Astrocyte (in vitro differentiated cells and primary cell): Measurements from ENCODE around the gene KASH5. TPM values are rescaled to one million over a fixed set of nuclear protein-coding genes. Genes with fewer than 3 reads are reported as not detected.

ENCODE experiments used
- DNase-seq: peaks from one replicate; pipeline ENCODE4 v3.0.0-alpha.2; 2010; ENCODE audit warnings: low read depth
- FAIRE-seq: peaks from 2 replicates; lab custom pipeline; 2011; peaks lifted over from hg19 to GRCh38; lab: Jason Lieb, UNC
- H2AFZ ChIP-seq: 2 replicates; pipeline ENCODE4 v1.6.0; 2012; ENCODE audit warnings: low read depth, low read length, inconsistent platforms
- H3K27ac ChIP-seq: 2 replicates; pipeline ENCODE4 v1.5.1; 2011; ENCODE audit warnings: low read depth, low read length, inconsistent platforms
- H3K27me3 ChIP-seq: 2 replicates; pipeline ENCODE4 v1.6.0; 2011; ENCODE audit warnings: low read length, inconsistent platforms; ENCODE audit not compliant: insufficient read depth
- H3K36me3 ChIP-seq: 2 replicates; pipeline ENCODE4 v1.5.1; 2011; ENCODE audit warnings: low read length, inconsistent platforms; ENCODE audit not compliant: insufficient read depth
- H3K4me1 ChIP-seq: 2 replicates; pipeline ENCODE4 v1.5.1; 2011; ENCODE audit warnings: low read length, inconsistent platforms; ENCODE audit not compliant: insufficient read depth
- H3K4me2 ChIP-seq: 2 replicates; pipeline ENCODE4 v1.6.0; 2012; ENCODE audit warnings: low read length, inconsistent platforms
- H3K4me3 ChIP-seq: 2 replicates; pipeline ENCODE4 v1.5.1; 2011; ENCODE audit warnings: low read depth, mild to moderate bottlenecking, low read length, inconsistent platforms; ENCODE audit not compliant: insufficient read depth
- H3K79me2 ChIP-seq: 2 replicates; pipeline ENCODE4 v1.6.0; 2012; ENCODE audit warnings: mild to moderate bottlenecking, low read length, inconsistent platforms; ENCODE audit not compliant: insufficient read depth
- H3K9ac ChIP-seq: 2 replicates; pipeline ENCODE4 v1.6.0; 2012; ENCODE audit warnings: mild to moderate bottlenecking, low read length, inconsistent platforms
- H3K9me3 ChIP-seq: 2 replicates; pipeline ENCODE4 v1.5.1; 2012; ENCODE audit warnings: low read depth, mild to moderate bottlenecking, low read length, inconsistent platforms; ENCODE audit not compliant: insufficient read depth
- H4K20me1 ChIP-seq: 2 replicates; pipeline ENCODE4 v1.6.0; 2012; ENCODE audit warnings: low read length, inconsistent platforms; ENCODE audit not compliant: insufficient read depth
- H3K27ac Mint-ChIP-seq: one replicate; pipeline ENCODE4 v1.8.0; 2021; ENCODE audit warnings: mild to moderate bottlenecking, mixed read lengths; ENCODE audit not compliant: unreplicated experiment
- H3K27me3 Mint-ChIP-seq: one replicate; pipeline ENCODE4 v1.8.0; 2021; ENCODE audit warnings: low read depth, mixed read lengths; ENCODE audit not compliant: unreplicated experiment
- H3K36me3 Mint-ChIP-seq: one replicate; pipeline ENCODE4 v1.8.0; 2021; ENCODE audit warnings: low read depth, mixed read lengths; ENCODE audit not compliant: unreplicated experiment
- H3K4me1 Mint-ChIP-seq: one replicate; pipeline ENCODE4 v1.8.0; 2021; ENCODE audit warnings: low read depth, mixed read lengths; ENCODE audit not compliant: unreplicated experiment
- H3K4me3 Mint-ChIP-seq: one replicate; pipeline ENCODE4 v1.8.0; 2021; ENCODE audit warnings: mild to moderate bottlenecking, moderate library complexity, mixed read lengths; ENCODE audit not compliant: unreplicated experiment
- H3K9me3 Mint-ChIP-seq: one replicate; pipeline ENCODE4 v1.8.0; 2021; ENCODE audit warnings: mild to moderate bottlenecking, mixed read lengths; ENCODE audit not compliant: unreplicated experiment
- EZH2 ChIP-seq: IDR thresholded peaks from 2 replicates; pipeline ENCODE4 v1.6.1; 2012; ENCODE audit warnings: mild to moderate bottlenecking, low read length, inconsistent platforms; ENCODE audit not compliant: insufficient read depth
- total RNA-seq: library from RNA; stranded (reverse); gene quantifications from 2 replicates; pipeline ENCODE4 v1.2.1, GENCODE V29; 2021
- TF ChIP-seq, protein P1 (sequence below): IDR thresholded peaks from 2 replicates; pipeline ENCODE4 v1.5.1; 2011; ENCODE audit warnings: low read depth, mild to moderate bottlenecking, inconsistent platforms, low read length, moderate library complexity; ENCODE audit not compliant: insufficient read depth

KASH5 gene
- total RNA-seq, 1 donor from 2014 or later: not detected

DNA sequence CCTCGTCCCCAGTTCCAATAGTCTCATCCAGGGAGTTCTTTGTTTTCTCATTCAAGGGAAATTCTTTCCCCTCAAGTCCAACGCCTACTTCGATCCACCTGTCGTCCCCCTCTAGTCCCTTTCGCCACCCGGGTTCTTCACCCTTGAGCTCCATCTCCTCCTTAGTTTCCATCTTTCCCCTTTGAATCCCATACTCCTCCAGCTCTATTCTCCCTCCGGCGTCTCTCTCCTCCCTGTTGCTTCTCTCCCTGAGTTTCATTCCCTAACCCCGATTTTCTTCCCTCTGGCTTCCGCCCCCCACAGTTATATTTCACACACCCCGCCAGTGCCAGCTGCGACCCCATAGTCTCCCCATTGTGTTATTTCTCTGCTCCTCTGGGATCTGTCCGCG, 53.9 kb downstream of the KASH5 start:
- Histone ChIP-seq H3K36me3 (no peaks in the 10 kb centered on the region), H3K4me3 (no peak overlapping the region), H3K9me3 (no peaks in the 10 kb centered on the region), H3K27me3 (peaks cover 48% of the 10 kb centered on the region), H3K79me2 (no peaks in the 10 kb centered on the region), H4K20me1 (no peaks in the 10 kb centered on the region), H3K4me1 (peaks cover 3% of the 10 kb centered on the region), H3K9ac (no peak overlapping the region), H3K27ac (no peak overlapping the region), H3K4me2 (peak overlapping the region; percentile 94), H2AFZ (no peak overlapping the region)
- peaks cover 4% of the 10 kb centered on the region for H3K9me3 Mint-ChIP-seq
- H3K27me3 Mint-ChIP-seq: peaks cover 52% of the 10 kb centered on the region
- H3K4me1 Mint-ChIP-seq: no peaks in the 10 kb centered on the region
- FAIRE-seq (no peak), DNase-seq (no peak)
- TF ChIP-seq, protein P1, sequence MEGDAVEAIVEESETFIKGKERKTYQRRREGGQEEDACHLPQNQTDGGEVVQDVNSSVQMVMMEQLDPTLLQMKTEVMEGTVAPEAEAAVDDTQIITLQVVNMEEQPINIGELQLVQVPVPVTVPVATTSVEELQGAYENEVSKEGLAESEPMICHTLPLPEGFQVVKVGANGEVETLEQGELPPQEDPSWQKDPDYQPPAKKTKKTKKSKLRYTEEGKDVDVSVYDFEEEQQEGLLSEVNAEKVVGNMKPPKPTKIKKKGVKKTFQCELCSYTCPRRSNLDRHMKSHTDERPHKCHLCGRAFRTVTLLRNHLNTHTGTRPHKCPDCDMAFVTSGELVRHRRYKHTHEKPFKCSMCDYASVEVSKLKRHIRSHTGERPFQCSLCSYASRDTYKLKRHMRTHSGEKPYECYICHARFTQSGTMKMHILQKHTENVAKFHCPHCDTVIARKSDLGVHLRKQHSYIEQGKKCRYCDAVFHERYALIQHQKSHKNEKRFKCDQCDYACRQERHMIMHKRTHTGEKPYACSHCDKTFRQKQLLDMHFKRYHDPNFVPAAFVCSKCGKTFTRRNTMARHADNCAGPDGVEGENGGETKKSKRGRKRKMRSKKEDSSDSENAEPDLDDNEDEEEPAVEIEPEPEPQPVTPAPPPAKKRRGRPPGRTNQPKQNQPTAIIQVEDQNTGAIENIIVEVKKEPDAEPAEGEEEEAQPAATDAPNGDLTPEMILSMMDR: no peak
- peak; percentile 64 for TF ChIP-seq EZH2
- H3K4me3 Mint-ChIP-seq: peak overlapping the region; percentile 80
- H3K36me3 Mint-ChIP-seq: peaks cover 5% of the 10 kb centered on the region
- H3K27ac Mint-ChIP-seq: no peak overlapping the region

DNA sequence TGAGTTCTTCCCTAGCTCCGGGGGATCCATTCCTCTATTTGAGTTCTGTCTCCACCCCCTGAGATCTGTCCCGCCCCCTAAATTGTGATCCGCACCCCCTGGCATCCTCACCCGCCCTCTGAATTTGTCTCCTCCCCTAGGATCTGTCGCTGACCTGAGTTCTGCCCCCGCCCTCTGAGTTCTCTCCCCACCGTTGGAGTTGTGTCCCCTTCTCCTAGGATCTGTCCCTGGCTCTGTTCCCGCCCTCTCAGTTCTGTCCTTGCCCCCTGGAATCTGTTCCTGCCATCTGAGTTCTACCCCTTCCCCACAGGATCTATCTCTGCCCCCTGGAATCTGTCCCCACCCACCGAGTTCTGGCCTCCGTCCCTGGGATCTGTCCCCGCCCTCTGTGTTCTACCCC, 54.3 kb downstream of the KASH5 start:
- Histone ChIP-seq H2AFZ (no peak overlapping the region), H3K27ac (no peak overlapping the region), H3K4me3 (peak overlapping the region; percentile 10), H3K36me3 (no peaks in the 10 kb centered on the region), H3K27me3 (peaks cover 47% of the 10 kb centered on the region), H3K79me2 (no peaks in the 10 kb centered on the region), H3K9ac (no peak overlapping the region), H3K9me3 (no peaks in the 10 kb centered on the region), H3K4me2 (peak overlapping the region; percentile 94), H3K4me1 (peaks cover 3% of the 10 kb centered on the region), H4K20me1 (no peaks in the 10 kb centered on the region)
- Mint-ChIP-seq H3K27me3 (peaks cover 49% of the 10 kb centered on the region), H3K9me3 (peaks cover 4% of the 10 kb centered on the region), H3K4me1 (no peaks in the 10 kb centered on the region), H3K4me3 (peak overlapping the region; percentile 80), H3K36me3 (peaks cover 5% of the 10 kb centered on the region), H3K27ac (no peak overlapping the region)
- peak; percentile 28 for TF ChIP-seq EZH2
- TF ChIP-seq, protein P1: no peak
- FAIRE-seq (no peak), DNase-seq (no peak)

DNA sequence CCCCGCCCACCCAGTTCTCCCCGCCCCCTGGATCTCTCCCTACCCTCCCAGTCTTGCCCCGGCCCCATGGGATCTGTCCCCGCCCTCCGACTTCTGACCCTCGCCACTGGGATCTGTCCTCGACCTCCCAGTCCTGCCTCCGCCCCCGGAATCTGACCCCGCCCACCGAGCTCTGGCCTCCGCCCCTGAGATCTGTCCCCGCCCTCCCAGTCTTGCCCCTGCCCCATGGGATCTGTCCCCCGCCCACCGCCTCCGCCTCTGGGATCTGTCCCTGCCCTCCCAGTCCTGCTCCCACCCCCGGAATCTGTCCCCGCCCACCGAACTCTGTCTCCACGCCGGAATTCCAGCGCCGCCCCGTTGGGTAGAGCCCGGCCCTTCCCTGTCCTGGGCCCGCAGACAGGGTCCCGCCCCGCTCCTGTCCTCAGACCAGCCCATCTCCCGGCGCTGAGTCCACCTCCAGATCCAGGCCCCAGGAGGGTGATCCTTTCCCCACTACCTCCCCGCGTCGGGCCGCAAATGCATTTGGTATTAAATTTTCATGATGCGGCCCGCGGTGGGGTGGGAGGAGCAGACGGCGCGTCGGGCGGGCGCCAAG, 54.8 kb downstream of the KASH5 start:
- Mint-ChIP-seq H3K4me3 (peak overlapping the region; percentile 80), H3K9me3 (peaks cover 4% of the 10 kb centered on the region), H3K27ac (no peak overlapping the region), H3K27me3 (peaks cover 44% of the 10 kb centered on the region), H3K4me1 (no peaks in the 10 kb centered on the region), H3K36me3 (peaks cover 5% of the 10 kb centered on the region)
- DNase-seq (peak; percentile 61), FAIRE-seq (no peak)
- Histone ChIP-seq H3K36me3 (no peaks in the 10 kb centered on the region), H3K27ac (peak overlapping the region; percentile 13), H3K4me2 (peak overlapping the region; percentile 94), H3K9ac (peak overlapping the region; percentile 79), H3K4me3 (peak overlapping the region; percentile 56), H3K9me3 (no peaks in the 10 kb centered on the region), H2AFZ (peak overlapping the region; percentile 94), H4K20me1 (no peaks in the 10 kb centered on the region), H3K4me1 (peaks cover 3% of the 10 kb centered on the region), H3K27me3 (peaks cover 42% of the 10 kb centered on the region), H3K79me2 (no peaks in the 10 kb centered on the region)
- TF ChIP-seq EZH2: no peak
- TF ChIP-seq, protein P1: no peak
